SJCRH30 (cell line): ENCODE results near the gene SH2D1B. TPM values are rescaled to one million over a fixed set of nuclear protein-coding genes. Genes with fewer than 3 reads are reported as not detected.

ENCODE experiments used
- DNase-seq, 2 experiments: peaks; one replicate each; pipeline ENCODE4 v3.0.0-alpha.2; 2015 to 2020
- H3K27ac ChIP-seq: fragments of 250-450 bp; sonication (Bioruptor Pico); 2 replicates; pipeline ENCODE4 v1.5.1; 2020; ENCODE audit warnings: mild to moderate bottlenecking, moderate library complexity
- H3K27me3 ChIP-seq: fragments of 250-450 bp; sonication (Bioruptor Pico); 2 replicates; pipeline ENCODE4 v1.5.1; 2020; ENCODE audit warnings: mild to moderate bottlenecking, moderate library complexity
- H3K36me3 ChIP-seq: fragments of 250-450 bp; sonication (Bioruptor Pico); 2 replicates; pipeline ENCODE4 v1.5.1; 2020; ENCODE audit warnings: mild to moderate bottlenecking, moderate library complexity
- H3K4me1 ChIP-seq: fragments of 250-450 bp; sonication (Bioruptor Pico); 2 replicates; pipeline ENCODE4 v1.5.1; 2020; ENCODE audit warnings: mild to moderate bottlenecking, moderate library complexity
- H3K4me3 ChIP-seq: fragments of 250-450 bp; sonication (Bioruptor Pico); 2 replicates; pipeline ENCODE4 v1.5.1; 2020; ENCODE audit warnings: mild to moderate bottlenecking, moderate library complexity
- H3K9me3 ChIP-seq: fragments of 250-450 bp; sonication (Bioruptor Pico); replicated peaks from 2 replicates; pipeline ENCODE4 v1.5.1; 2020; ENCODE audit warnings: mild to moderate bottlenecking, moderate library complexity
- total RNA-seq: library from RNA; depleted of rRNA; stranded (reverse); fragments of >200 nt; shearing (Covaris generic); gene quantifications from 2 replicates; pipeline ENCODE4 v1.2.3, GENCODE V29; 2014

Gene SH2D1B
- total RNA-seq, 1 experiment from 2014 or later = not detected

- Histone ChIP-seq H3K27me3 (no peaks in the 10 kb centered on the region), H3K4me1 (no peaks in the 10 kb centered on the region), H3K4me3 (no peak overlapping the region), H3K27ac (no peak overlapping the region), H3K36me3 (no peaks in the 10 kb centered on the region), H3K9me3 (no peaks in the 10 kb centered on the region)
- no peak for DNase-seq
Measured at GRCh38 chr1:162416215-162416614, 4.3 kb upstream of the SH2D1B start.

DNA sequence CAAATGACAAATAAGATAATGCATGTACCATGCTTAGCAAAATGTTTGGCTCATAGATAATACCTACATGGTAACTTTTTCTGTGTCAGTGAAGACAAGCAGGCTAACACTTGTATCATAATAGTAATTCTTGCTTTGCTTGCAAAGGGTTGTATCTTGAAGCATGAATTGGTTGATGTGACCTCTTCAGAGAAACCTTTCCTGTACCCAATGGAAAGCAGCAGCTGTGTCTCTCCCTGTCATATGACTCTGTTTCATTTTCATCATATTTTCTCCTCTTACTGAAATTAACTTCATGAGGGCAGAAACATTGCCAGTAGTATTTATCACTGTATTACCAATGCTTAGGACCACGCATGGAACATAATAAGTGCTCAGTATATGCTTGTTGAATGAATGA lies 4.4 kb downstream of the SH2D1B start:
- no peaks in the 10 kb centered on the region for H3K27me3 ChIP-seq
- H3K27ac ChIP-seq = no peak overlapping the region
- H3K4me3 ChIP-seq = no peak overlapping the region
- no peaks in the 10 kb centered on the region for H3K36me3 ChIP-seq
- no peaks in the 10 kb centered on the region for H3K4me1 ChIP-seq
- no peaks in the 10 kb centered on the region for H3K9me3 ChIP-seq
- DNase-seq = no peak

- no peak for DNase-seq
- no peak overlapping the region for H3K4me3 ChIP-seq
- no peaks in the 10 kb centered on the region for H3K4me1 ChIP-seq
- no peaks in the 10 kb centered on the region for H3K9me3 ChIP-seq
- no peaks in the 10 kb centered on the region for H3K27me3 ChIP-seq
- H3K36me3 ChIP-seq = no peaks in the 10 kb centered on the region
- no peak overlapping the region for H3K27ac ChIP-seq
Measured at GRCh38 chr1:162406811-162407210, 5.1 kb downstream of the SH2D1B start.

DNA sequence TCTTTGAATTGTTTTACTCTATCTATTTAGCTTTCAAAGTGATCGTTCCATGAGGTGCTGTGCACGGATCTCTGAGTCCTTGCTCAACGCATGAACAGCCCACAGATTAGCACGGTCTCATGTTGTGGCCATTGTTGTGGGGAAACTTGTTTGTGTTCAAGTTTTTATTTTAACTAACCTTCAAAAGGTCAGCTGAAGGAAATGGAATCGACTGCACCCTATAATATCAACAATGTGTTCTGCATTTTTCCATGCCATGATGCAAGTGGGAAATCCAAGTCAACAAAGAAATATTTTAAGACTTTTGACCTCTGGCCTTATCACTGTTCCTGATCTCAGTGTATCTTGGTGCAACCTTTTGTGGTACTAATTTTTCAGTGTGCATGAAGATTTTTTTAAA lies 6.1 kb downstream of the SH2D1B start:
- Histone ChIP-seq H3K27ac (no peak overlapping the region), H3K4me3 (no peak overlapping the region), H3K4me1 (no peaks in the 10 kb centered on the region), H3K36me3 (no peaks in the 10 kb centered on the region), H3K9me3 (no peaks in the 10 kb centered on the region), H3K27me3 (no peaks in the 10 kb centered on the region)
- no peak for DNase-seq

DNA sequence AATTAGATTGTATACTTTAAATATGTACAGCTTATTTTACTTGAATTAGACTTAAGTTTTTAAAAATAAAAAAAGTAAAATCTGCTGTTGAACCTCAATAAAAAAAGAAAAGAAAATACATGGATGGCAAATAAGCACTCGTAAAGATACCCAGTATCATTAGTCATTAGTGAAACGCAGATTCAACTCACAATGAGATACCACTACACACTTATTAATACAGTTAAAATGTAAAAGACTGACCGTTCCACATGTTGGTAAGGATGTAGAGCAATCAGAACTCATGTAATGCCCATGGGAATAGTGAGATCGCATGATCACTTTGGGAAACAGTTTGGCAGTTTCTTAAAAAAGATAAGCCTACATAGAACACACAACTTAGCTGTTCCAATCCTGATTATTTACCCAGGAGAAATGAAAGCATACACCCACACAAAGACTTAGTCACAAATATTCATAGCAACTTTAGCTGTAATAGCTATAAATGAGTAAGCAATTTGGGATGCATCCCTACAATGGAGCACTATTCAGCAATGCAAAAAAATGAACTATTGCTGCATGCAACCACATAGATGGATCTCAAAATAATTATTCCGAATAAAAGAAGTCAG lies 7.3 kb downstream of the SH2D1B start:
- no peak for DNase-seq
- Histone ChIP-seq H3K4me1 (no peaks in the 10 kb centered on the region), H3K9me3 (no peaks in the 10 kb centered on the region), H3K27me3 (no peaks in the 10 kb centered on the region), H3K4me3 (no peak overlapping the region), H3K27ac (no peak overlapping the region), H3K36me3 (no peaks in the 10 kb centered on the region)

DNA sequence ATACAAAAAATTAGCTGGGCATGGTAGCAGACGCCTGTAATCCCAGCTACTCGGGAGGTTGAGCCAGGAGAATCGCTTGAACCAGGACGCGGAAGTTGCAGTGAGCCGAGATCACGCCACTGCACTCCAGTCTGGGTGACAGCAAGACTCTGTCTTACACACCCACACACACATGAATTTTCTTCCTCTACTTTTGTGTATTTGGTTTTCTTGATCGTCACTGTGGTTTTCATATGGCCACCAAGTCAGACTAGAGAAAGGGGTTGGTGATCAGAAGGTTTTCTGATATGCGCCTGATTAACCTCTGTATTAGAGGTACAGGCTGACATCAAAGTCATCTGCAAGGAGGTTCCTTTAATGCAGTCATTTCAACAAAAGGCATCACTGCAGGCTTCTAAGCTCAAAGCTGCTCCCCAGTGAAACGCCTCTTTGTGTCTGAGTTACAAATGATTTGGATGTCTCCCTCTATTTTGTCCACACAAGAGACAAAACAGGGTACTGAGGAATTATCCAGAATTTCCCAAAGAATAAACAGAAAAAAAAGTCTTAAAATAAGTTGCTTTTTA lies 11.1 kb downstream of the SH2D1B start:
- no peaks in the 10 kb centered on the region for H3K27me3 ChIP-seq
- no peak for DNase-seq
- no peak overlapping the region for H3K4me3 ChIP-seq
- H3K9me3 ChIP-seq = no peaks in the 10 kb centered on the region
- no peak overlapping the region for H3K27ac ChIP-seq
- H3K36me3 ChIP-seq = no peaks in the 10 kb centered on the region
- H3K4me1 ChIP-seq = no peaks in the 10 kb centered on the region; the same call in 1 of the 2 replicates

- Histone ChIP-seq H3K36me3 (no peaks in the 10 kb centered on the region), H3K27ac (no peak overlapping the region)
- DNase-seq = no peak
Measured at GRCh38 chr1:162398999-162399580, 12.8 kb downstream of the SH2D1B start.

GRCh38 chr1:162397943-162398560 lies 13.9 kb downstream of the SH2D1B start:
- H3K4me1 ChIP-seq = no peaks in the 10 kb centered on the region; the same call in 1 of the 2 replicates
- H3K27ac ChIP-seq = no peak overlapping the region
- no peaks in the 10 kb centered on the region for H3K27me3 ChIP-seq
- no peaks in the 10 kb centered on the region for H3K9me3 ChIP-seq
- no peak overlapping the region for H3K4me3 ChIP-seq
- DNase-seq = peak in 1 of 2 experiments; percentile 57
- H3K36me3 ChIP-seq = no peaks in the 10 kb centered on the region

More at GRCh38 chr1:162398999-162399580, 12.8 kb downstream of the SH2D1B start:
- Histone ChIP-seq H3K27me3 (no peaks in the 10 kb centered on the region), H3K4me1 (no peaks in the 10 kb centered on the region; the same call in 1 of the 2 replicates), H3K4me3 (no peak overlapping the region), H3K9me3 (no peaks in the 10 kb centered on the region)

DNA sequence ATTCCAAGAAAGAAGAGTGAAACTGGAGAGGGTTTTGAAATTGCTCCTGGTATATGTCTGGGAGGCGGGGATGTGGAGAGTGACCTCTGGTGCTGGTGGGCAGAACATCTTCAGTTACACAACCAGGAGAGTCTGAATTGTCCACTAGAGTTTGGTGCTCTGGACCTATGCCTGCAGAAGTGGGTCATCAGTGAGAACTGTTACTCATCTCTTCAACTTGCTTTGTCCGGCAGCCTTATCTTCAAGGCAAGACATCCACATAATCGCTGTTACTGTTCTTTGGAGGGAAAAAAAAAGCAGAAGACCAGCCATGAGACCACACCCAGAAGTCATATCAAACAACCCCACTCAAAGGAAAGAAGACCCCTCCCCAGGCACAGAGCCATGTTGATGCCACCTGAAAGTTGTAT lies 14.9 kb downstream of the SH2D1B start:
- H3K27ac ChIP-seq = no peak overlapping the region
- DNase-seq = no peak
- H3K27me3 ChIP-seq = no peaks in the 10 kb centered on the region
- no peaks in the 10 kb centered on the region for H3K36me3 ChIP-seq
- no peak overlapping the region for H3K4me3 ChIP-seq
- peaks cover under 1% of the 10 kb centered on the region for H3K4me1 ChIP-seq
- no peaks in the 10 kb centered on the region for H3K9me3 ChIP-seq

GRCh38 chr1:162396201-162396906 lies 15.6 kb downstream of the SH2D1B start:
- DNase-seq = no peak
- Histone ChIP-seq H3K9me3 (no peaks in the 10 kb centered on the region), H3K27ac (no peak overlapping the region), H3K36me3 (no peaks in the 10 kb centered on the region), H3K27me3 (no peaks in the 10 kb centered on the region), H3K4me3 (no peak overlapping the region), H3K4me1 (peaks cover 7% of the 10 kb centered on the region)

DNA sequence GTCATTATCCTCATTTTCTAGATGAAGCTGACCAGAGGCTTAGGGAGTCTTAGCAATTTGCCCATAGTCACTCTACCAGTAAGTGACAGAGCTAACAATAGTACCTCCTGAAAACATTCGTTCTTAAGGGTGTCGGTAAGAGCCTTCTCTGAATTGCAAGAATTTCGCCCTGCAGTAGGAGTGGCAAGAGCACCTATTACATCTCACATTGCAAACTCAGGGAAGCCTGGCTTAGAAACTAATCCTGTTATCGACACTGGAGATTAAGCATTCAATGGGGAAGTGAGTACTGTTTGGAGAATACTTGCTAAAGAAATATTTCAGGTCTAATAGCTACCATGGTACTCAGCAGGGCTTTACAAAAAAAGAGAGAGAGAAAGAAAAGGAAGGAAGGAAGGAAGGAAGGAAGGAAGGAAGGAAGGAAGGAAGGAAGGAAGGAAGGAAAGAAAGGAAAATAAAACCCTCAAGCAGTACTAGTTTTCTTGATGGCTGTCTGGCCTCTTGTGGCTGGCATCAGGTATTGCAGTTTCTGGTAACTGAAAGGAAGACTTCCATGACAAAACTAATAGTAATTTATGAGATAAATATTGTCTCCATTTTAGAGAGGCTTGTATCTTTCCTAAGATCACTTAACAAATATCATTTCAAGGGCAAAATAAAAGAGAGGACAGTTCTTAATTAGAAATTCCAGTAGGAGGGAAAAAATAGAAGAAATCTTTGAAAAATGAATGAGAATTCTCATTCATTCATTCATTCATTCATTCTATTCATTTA lies 20.0 kb downstream of the SH2D1B start:
- peak in 1 of 2 experiments; percentile 57 for DNase-seq
- H3K27ac ChIP-seq = no peak overlapping the region
- no peaks in the 10 kb centered on the region for H3K36me3 ChIP-seq
- H3K27me3 ChIP-seq = no peaks in the 10 kb centered on the region
- 0 out of 2 replicates have a peak overlapping the region, but pooled peaks have one; percentile 8 for H3K4me3 ChIP-seq
- H3K9me3 ChIP-seq = no peaks in the 10 kb centered on the region
- H3K4me1 ChIP-seq = peaks cover 34% of the 10 kb centered on the region

- Histone ChIP-seq H3K9me3 (no peaks in the 10 kb centered on the region), H3K36me3 (no peaks in the 10 kb centered on the region), H3K27ac (no peak overlapping the region; the same call in 1 of the 2 replicates), H3K4me1 (peaks cover 34% of the 10 kb centered on the region), H3K27me3 (no peaks in the 10 kb centered on the region), H3K4me3 (no peak overlapping the region)
- DNase-seq = no peak
Measured at GRCh38 chr1:162390396-162391185, 21.3 kb downstream of the SH2D1B start.

DNA sequence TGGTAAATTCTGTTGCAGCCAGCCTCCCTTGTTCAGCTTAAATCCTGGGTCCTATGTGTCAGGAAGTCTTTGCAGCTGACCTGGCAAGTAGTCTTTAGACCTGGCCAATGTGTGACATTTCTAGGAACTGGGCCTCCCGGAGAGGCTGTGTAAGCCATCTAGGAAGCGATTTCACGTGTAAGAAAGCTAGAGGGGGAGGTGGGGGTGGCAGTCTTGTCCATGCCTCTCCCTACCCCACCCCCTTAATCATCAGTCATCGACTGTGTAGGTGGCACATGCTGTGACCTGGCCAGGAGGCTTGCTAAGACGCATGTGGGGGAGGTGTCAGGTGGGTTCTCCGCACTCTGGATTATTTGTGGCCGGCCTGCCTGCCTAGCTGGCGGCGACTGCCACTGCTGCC lies 22.0 kb downstream of the SH2D1B start:
- peak overlapping the region; percentile 59 for H3K27ac ChIP-seq
- no peak overlapping the region for H3K4me3 ChIP-seq
- H3K27me3 ChIP-seq = no peaks in the 10 kb centered on the region
- peaks cover 34% of the 10 kb centered on the region for H3K4me1 ChIP-seq
- no peaks in the 10 kb centered on the region for H3K9me3 ChIP-seq
- no peaks in the 10 kb centered on the region for H3K36me3 ChIP-seq
- no peak for DNase-seq
